Lower leg skin (tissue), 4 donors: ENCODE measurements around the gene IFNK. TPM values are rescaled to one million over a fixed set of nuclear protein-coding genes. Genes with fewer than 3 reads are reported as not detected.

ENCODE experiments used
- DNase-seq, 2 donors: peaks; one replicate each; pipeline ENCODE4 v3.0.0-alpha.2; 2019; ENCODE audit warnings: low spot score in 2 of 2
- H3K4me3 ChIP-seq: fragments of 200-600 bp; sonication (generic); 2 replicates; pipeline ENCODE4 v1.5.1; 2017; ENCODE audit warnings: mild to moderate bottlenecking, low read depth; ENCODE audit not compliant: poor library complexity, severe bottlenecking
- POLR2A ChIP-seq, 2 donors: fragments of 450-650 bp; IDR thresholded peaks; one replicate each; pipeline ENCODE4 v1.6.1; 2016 to 2017; ENCODE audit warnings: antibody characterized with exemption in 2 of 2, mild to moderate bottlenecking in 1 of 2, moderate library complexity in 1 of 2
- WGBS, 2 donors: methylation state at CpG; one replicate each; pipeline ENCODE4 v1.1.5; 2018; 5-methylcytosine and 5-hydroxymethylcytosine counted together
- intact Hi-C: fragments of 100-400 bp; cut with DNase I; formaldehyde crosslinking; loops from one replicate; pipeline ENCODE4 v1.15.0; 2023; ENCODE audit warnings: low total_unique reads
- total RNA-seq, 4 donors: library from RNA; depleted of rRNA; stranded (reverse); fragments of >200 nt; gene quantifications; one replicate each; pipeline ENCODE4 v1.1.0, GENCODE V29; 2016
- TF ChIP-seq, protein P1 (sequence below), 3 donors: fragments of 450-650 bp; IDR thresholded peaks; one replicate each; pipeline ENCODE4 v1.5.1; 2016; ENCODE audit warnings: antibody characterized with exemption in 3 of 3, mild to moderate bottlenecking in 3 of 3, moderate library complexity in 2 of 3

Gene IFNK
- total RNA-seq = not detected

DNA sequence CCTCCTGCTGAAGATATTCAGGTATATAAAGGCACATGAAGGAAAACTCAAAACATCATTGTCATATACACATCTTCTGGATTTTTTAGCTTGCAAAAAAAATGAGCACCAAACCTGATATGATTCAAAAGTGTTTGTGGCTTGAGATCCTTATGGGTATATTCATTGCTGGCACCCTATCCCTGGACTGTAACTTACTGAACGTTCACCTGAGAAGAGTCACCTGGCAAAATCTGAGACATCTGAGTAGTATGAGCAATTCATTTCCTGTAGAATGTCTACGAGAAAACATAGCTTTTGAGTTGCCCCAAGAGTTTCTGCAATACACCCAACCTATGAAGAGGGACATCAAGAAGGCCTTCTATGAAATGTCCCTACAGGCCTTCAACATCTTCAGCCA lies at the start of gene IFNK:
Gene IFNK (plus strand): TSS at position 55 of the 400 bp plus-strand sequence. CDS start 47 bp downstream, at position 102.
- DNase-seq = no peak
- H3K4me3 ChIP-seq = no peak within 1 kb of the TSS
- intact Hi-C loops = no loop called here
- no peak for TF ChIP-seq POLR2A (IDR thresholded peaks at IDR 0.05)
- TF ChIP-seq, protein P1, sequence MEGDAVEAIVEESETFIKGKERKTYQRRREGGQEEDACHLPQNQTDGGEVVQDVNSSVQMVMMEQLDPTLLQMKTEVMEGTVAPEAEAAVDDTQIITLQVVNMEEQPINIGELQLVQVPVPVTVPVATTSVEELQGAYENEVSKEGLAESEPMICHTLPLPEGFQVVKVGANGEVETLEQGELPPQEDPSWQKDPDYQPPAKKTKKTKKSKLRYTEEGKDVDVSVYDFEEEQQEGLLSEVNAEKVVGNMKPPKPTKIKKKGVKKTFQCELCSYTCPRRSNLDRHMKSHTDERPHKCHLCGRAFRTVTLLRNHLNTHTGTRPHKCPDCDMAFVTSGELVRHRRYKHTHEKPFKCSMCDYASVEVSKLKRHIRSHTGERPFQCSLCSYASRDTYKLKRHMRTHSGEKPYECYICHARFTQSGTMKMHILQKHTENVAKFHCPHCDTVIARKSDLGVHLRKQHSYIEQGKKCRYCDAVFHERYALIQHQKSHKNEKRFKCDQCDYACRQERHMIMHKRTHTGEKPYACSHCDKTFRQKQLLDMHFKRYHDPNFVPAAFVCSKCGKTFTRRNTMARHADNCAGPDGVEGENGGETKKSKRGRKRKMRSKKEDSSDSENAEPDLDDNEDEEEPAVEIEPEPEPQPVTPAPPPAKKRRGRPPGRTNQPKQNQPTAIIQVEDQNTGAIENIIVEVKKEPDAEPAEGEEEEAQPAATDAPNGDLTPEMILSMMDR (IDR thresholded peaks at IDR 0.05) = no peak
- 55 to 70% methylated on average over 2 of the region's 2 CpGs for WGBS, 2 donors

DNA sequence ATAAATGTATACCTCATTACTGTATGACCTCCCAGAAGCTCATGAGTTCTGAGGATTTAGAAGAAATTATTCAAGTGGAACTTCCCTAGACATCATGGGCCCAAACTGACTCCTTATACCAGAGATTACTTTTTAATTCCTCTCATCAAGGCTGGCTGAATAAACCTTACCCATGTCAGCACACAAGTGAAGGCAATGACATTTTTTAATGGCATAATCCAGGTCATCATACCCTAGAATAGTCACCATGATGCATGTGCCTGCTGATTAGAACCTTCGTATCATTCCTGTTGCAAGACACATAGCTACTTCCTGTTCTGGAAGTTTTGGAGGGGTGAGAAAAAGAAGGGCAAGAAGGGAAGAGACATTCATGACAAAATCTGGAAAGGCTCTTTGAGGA lies 49.8 kb upstream of the IFNK start:
- no peak overlapping the region for H3K4me3 ChIP-seq
- no peak for DNase-seq
- 79 to 81% methylated on average over 1 of the region's 1 CpG for WGBS, 2 donors
- TF ChIP-seq POLR2A (IDR thresholded peaks at IDR 0.05) = no peak
- TF ChIP-seq, protein P1 (IDR thresholded peaks at IDR 0.05) = no peak
- intact Hi-C loops = no loop called here

- intact Hi-C loops = no loop called here
- no peak overlapping the region for H3K4me3 ChIP-seq
- WGBS, 2 donors = 94 to 98% methylated on average over 7 of the region's 7 CpGs
- TF ChIP-seq, protein P1 (IDR thresholded peaks at IDR 0.05) = no peak
- TF ChIP-seq POLR2A (IDR thresholded peaks at IDR 0.05) = no peak
- DNase-seq = no peak
Measured at GRCh38 chr9:27475057-27475595, 49.0 kb upstream of the IFNK start.

GRCh38 chr9:27476870-27477515 lies 47.1 kb upstream of the IFNK start:
- WGBS, 2 donors = 96 to 97% methylated on average over 6 of the region's 6 CpGs
- TF ChIP-seq, protein P1 (IDR thresholded peaks at IDR 0.05) = no peak
- no peak for TF ChIP-seq POLR2A (IDR thresholded peaks at IDR 0.05)
- no peak overlapping the region for H3K4me3 ChIP-seq
- DNase-seq = no peak
- intact Hi-C loops = no loop called here

DNA sequence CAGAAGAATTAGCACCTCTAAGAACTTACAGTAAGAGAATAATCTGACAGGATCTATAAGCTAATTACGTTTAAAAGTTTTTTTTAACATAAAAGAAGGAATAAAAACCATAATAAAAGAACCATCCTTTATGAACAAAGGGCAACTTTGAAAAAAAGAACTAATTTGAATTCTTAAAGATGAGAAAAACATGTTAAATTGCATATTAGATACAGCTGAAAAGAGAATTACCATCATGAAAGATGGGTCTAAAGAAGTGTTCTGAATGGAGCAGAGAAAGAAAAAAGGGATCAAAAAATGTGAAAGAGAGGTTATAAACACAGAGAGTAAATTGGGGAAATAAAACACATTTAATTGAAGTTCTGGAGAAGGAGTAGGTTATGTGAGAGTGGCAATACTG lies 45.8 kb upstream of the IFNK start:
- WGBS, 2 donors = 95 to 100% methylated on average over 1 of the region's 1 CpG
- TF ChIP-seq, protein P1 (IDR thresholded peaks at IDR 0.05) = no peak
- TF ChIP-seq POLR2A (IDR thresholded peaks at IDR 0.05) = no peak
- H3K4me3 ChIP-seq = no peak overlapping the region
- DNase-seq = no peak
- intact Hi-C loops = no loop called here

- no peak for DNase-seq
- TF ChIP-seq, protein P1 (IDR thresholded peaks at IDR 0.05) = no peak
- TF ChIP-seq POLR2A (IDR thresholded peaks at IDR 0.05) = no peak
- no peak overlapping the region for H3K4me3 ChIP-seq
- 83 to 91% methylated on average over 2 of the region's 2 CpGs for WGBS, 2 donors
- intact Hi-C loops = no loop called here
Measured at GRCh38 chr9:27482709-27483108, 41.4 kb upstream of the IFNK start.
